NCI-H146 treated with DMSO at 0.1 percent for 48 hours (cell line): ENCODE results near the gene ZNF423.

Experiments used
- DNase-seq: peaks from one replicate; lab custom pipeline; 2025; ENCODE audit not compliant: unreplicated experiment; lab: John Stamatoyannopoulos, UW

The ZNF423 gene

GRCh38 chr16:49631187-49632041, 224.5 kb downstream of the ZNF423 start:
- no peak for DNase-seq

- DNase-seq, result no peak
These were observed 225.1 kb downstream of the ZNF423 start for GRCh38 chr16:49630783-49631182.

DNA sequence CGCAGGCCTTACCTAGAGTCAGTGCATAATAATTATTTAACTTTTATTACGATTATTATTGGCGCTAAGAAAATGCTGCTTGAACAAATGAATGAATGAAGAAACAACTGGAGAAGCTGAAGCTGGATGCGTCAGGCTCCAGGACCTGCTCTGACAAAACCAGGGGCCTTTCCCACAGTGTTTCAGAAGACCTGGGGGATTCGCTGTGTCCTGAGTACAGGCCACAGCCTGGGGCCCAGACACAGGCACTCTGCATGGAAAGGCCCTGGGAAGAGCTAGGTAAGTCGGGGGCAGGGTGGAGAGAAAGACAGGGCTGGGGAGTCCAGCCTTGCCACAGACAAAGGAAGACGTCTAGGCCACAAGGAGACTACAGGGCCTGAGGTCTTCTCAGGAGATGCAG, 226.1 kb downstream of the ZNF423 start:
- DNase-seq, result no peak

DNA sequence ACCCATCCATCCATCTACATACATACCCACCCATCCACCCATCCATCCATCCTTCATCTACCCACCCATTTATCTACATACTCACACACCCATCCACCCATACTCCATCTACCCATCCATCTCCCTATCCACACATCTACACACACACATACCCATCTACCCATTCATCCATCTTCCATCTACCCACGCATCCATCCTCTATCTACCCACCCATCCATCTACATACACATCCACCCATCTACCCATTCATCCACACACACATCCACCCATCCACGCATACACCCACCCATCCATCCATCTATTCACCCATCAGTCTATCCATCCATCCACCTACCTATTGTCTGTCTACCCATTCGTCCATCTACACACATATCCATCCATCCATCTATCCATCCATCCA, 227.8 kb downstream of the ZNF423 start:
- no peak for DNase-seq

DNA sequence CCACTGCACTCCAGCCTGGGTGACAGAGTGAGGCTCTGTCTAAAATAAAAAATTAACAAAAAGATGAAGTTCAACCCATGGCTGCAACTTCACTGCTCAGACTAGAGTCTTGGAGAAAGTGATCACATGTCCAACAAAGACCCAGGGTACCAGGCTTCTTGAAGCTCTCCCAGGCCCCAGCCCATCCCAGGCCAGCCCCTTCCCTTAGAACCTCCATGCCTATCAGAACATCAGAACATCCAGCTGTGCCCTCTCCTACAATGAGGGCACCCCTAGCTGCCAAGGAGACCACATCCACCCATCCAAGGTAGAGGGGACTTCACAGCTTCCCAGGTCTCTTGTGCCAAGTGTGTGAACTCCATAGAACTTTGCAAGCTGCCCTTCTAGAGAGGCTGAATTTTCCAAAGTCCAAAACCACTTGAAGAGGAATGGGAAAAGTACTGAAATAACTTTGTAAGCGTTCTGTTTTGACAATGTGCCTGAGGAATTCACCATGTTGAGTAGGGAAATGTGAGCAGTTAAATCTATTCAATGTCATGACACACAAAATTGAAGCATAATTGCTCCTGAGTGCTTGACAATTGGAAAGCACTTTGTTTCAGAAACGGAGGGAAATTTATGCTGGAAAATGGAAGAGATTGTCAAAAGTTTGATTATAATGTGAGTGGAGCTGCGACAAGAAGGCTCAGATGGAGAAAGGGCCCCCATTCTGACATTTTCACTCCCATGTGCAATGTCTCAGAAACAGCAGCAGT, 230.4 kb downstream of the ZNF423 start:
- DNase-seq, result no peak

DNA sequence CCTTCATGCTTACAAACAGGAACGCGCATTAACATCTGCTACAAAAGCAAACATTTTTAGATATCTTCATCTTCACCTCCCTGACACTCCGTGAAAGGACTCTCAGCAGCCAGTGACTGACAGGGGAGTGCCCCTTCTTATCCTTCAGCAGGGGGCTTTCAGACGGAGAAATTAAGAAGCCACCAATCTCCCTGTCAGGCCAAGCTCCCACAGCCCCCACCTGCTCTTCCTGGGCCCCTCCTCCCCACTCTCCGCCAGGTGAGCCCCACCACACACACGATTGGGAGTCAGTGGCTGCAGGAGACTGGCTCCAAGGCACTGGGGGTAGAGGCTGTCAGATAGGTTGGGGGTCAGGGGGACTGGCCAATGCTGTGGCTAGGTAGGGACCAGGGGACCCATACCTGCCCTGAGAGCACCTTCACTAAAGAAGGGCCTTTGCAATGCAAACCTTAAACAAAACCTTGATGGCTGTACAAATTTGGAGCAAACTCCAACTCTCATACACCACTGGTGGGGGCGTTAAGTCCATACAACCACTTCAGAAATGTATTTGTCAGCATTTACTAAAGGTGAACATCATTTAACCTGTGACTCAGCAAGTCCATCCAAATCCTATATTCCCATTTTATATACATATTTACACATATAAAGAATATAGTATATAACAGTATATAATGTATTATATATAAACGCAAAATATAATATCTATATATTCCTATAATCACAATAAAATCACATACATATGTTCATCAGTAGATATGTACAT, 232.2 kb downstream of the ZNF423 start:
- DNase-seq, result no peak

DNA sequence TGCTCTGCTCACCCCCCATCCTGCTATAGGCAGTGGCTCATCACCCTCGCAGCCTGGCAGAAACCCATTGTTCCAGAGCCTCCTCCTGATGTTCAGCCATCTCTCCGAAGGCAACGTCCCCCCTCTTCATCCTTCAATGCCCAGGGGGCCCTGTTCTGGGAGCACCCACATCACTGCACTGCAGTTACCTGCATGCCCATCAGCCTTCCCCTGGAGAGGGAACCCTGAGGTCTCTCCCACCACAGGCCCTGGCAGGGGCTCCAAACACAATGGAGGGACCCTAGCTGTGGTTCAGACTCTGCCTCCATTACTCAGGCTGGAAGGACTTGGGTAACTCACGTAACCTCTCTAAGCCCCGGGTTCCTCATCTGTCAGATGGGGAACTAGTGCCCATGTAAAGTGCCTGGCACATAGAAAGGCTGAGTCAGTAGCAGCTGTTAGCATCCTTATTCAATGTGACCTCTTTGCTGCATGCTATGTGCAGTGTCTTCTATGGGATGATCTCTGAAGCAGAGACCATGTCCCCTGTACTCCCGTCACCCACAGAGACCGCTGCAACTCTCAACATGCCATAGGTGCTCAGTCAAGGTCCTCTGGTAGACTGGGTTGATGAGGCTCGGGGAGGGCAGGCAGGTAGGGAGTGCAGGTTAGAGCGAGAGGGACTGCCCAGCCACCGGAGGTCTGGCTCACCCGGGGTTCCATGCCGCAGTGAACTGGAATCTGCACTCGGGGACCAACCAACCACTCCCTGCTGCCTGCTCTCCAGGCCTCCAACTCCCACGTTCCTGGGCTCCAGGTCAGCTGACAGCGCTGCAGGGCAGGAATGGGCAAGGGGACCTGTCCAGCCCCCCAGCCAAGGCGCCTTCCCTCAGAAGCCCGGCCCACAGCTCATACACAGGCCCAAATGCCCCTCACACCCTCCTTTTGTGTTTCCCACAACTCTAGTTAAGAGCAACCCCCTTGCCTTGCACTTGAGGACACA, 233.2 kb downstream of the ZNF423 start:
- DNase-seq, result no peak

DNA sequence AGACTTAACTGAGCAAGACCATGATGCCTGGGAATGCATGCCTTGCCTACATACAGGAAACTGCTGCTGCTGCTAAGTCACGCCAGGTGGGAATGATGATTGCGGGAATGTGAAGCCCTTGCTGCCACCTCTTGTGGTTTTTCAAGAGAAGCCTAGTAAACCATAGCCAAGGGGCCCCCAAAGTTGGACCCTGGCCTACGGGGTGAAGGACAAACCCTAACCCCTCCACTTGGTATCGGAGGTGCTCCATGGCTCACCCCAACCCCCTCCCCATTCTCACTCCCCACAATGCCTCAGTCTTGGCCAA, 233.9 kb downstream of the ZNF423 start:
- DNase-seq, result no peak

GRCh38 chr16:49621241-49622083, 234.4 kb downstream of the ZNF423 start:
- no peak for DNase-seq

GRCh38 chr16:49620869-49621240, 235.1 kb downstream of the ZNF423 start:
- DNase-seq, result no peak

- DNase-seq, result no peak
These were observed 235.6 kb downstream of the ZNF423 start for GRCh38 chr16:49620158-49620868.

- no peak for DNase-seq
These were observed 236.1 kb downstream of the ZNF423 start for GRCh38 chr16:49619811-49620157.

- DNase-seq, result no peak
These were observed 237.0 kb downstream of the ZNF423 start for GRCh38 chr16:49618955-49619354.

GRCh38 chr16:49617710-49618330, 238.1 kb downstream of the ZNF423 start:
- DNase-seq, result no peak

DNA sequence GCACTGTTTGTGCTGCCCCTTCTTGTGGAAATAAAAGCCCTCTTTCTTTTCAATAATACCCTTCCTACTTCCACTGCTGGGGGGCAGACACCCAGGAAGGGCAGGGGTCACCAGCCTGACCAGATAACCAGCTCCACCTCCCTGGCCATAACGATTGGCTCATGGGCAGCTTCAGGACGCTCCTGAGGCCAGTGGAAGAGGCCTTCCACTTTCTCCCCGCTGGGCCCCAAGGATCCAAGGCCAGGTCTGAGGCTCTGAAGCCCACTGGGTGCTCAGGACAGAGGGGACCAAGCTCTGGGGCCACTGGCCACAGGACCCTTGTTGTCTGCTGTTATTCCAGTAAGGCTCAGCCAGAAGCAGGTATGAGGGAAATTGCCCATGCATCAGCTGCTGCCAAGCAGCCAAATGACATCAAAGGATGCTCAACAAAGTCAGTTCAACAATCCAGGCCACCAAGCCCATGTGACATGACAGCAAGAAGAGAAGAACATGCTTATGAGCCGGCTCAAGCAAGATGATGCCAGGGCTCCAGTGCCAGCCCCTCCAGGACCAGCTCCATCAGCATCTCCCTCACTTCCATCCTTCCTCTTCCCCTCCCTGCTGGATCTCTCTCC, 238.8 kb downstream of the ZNF423 start:
- DNase-seq, result no peak

DNA sequence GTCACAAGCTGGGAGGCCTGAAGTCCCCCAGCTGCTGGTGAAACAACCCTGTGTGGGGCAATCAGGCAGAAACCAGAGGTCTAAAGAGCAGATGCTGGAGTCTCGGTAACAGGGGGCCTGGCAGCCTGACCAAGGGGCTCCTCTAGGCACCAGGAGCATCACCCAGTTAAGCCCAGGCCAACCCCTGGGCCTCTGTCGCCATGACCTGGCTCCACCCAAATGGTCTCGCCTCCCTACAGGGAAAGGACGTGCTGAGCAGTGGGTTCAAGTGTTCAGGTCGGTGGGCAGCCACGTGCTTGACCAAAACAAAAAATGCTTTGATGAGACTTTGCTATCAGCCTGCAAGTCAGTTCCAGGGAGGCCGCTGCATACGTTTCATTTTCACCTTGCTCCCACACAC, 240.3 kb downstream of the ZNF423 start:
- no peak for DNase-seq

DNA sequence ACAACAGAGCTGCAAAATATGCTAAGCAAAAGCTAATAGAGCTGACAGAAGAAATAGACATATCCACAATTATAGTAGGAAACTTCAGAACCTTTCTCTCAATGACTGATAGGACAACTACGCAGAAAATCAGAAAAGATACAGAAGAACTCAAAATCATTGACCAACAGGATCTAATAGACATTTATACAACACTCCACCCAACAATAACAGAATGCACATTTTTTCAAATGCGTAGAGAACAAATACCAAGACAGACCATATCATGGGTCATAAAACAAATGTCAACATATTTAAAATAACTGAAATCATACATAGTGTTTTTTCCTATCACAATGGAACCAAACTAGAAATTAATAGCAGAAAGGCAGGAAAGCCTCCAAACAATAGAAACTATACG, 244.9 kb downstream of the ZNF423 start:
- DNase-seq, result no peak

GRCh38 chr16:49608779-49609178, 247.1 kb downstream of the ZNF423 start:
- DNase-seq, result peak; percentile 22
